Stimulated activated memory B cell treated with anti-CD40 and anti-IgM and Interleukin-4, amounts not matched to agents 10 μg/mL and 1 μg/mL and 100 μg/mL, for 72 hours (primary cell): ENCODE results near the gene TTC31.
"Not testable (repeated sequence)": the region's sequence is repeated elsewhere in the genome, so short reads cannot be mapped to it uniquely, and the experiment has no call there.

Experiments used
- ATAC-seq: fragments of 150-1000 bp; cut with Tn5 transposase; 2 replicates; pipeline ENCODE4 v1.10.0; 2021
- H3K27ac Mint-ChIP-seq: one replicate; pipeline ENCODE4 v1.8.0; 2022; ENCODE audit warnings: mild to moderate bottlenecking, mixed read lengths
- H3K27me3 Mint-ChIP-seq: one replicate; pipeline ENCODE4 v1.8.0; 2022; ENCODE audit warnings: mixed read lengths
- H3K36me3 Mint-ChIP-seq: one replicate; pipeline ENCODE4 v1.8.0; 2022; ENCODE audit warnings: mixed read lengths
- H3K4me1 Mint-ChIP-seq: one replicate; pipeline ENCODE4 v1.8.0; 2022; ENCODE audit warnings: mixed read lengths
- H3K4me3 Mint-ChIP-seq: one replicate; pipeline ENCODE4 v1.8.0; 2022; ENCODE audit warnings: mild to moderate bottlenecking, moderate library complexity, mixed read lengths
- H3K9me3 Mint-ChIP-seq: one replicate; pipeline ENCODE4 v1.8.0; 2022; ENCODE audit warnings: mixed read lengths

TTC31 gene

GRCh38 chr2:74464406-74464805 is 18.5 kb upstream of the TTC31 start:
- no peaks in the 10 kb centered on the region for H3K27me3 Mint-ChIP-seq
- peak; percentile 3 for ATAC-seq
- H3K4me1 Mint-ChIP-seq: peaks cover 31% of the 10 kb centered on the region
- peaks cover 28% of the 10 kb centered on the region for H3K36me3 Mint-ChIP-seq
- H3K27ac Mint-ChIP-seq: peak overlapping the region; percentile 93
- H3K9me3 Mint-ChIP-seq: no peaks in the 10 kb centered on the region
- H3K4me3 Mint-ChIP-seq: peak overlapping the region; percentile 93

GRCh38 chr2:74470742-74471141 is 12.1 kb upstream of the TTC31 start:
- Mint-ChIP-seq H3K27ac (peak overlapping the region; percentile 78), H3K36me3 (peaks cover 26% of the 10 kb centered on the region), H3K4me1 (peaks cover 25% of the 10 kb centered on the region), H3K4me3 (peak overlapping the region; percentile 63)
- H3K27me3 Mint-ChIP-seq, ATAC-seq, H3K9me3 Mint-ChIP-seq: not testable (repeated sequence)

GRCh38 chr2:74471332-74472065 is 11.4 kb upstream of the TTC31 start:
- ATAC-seq: no peak
- Mint-ChIP-seq H3K27me3 (no peaks in the 10 kb centered on the region), H3K27ac (peak overlapping the region; percentile 96), H3K4me3 (peak overlapping the region; percentile 98), H3K36me3 (peaks cover 26% of the 10 kb centered on the region), H3K9me3 (no peaks in the 10 kb centered on the region), H3K4me1 (peaks cover 24% of the 10 kb centered on the region)

- Mint-ChIP-seq H3K4me3 (peak within 1 kb of the TSS; percentile 98), H3K4me1 (peaks cover 24% of the 10 kb centered on the region), H3K36me3 (peaks cover 27% of the 10 kb centered on the region), H3K27me3 (no peaks in the 10 kb centered on the region), H3K9me3 (no peaks in the 10 kb centered on the region), H3K27ac (peak within 1 kb of the TSS; percentile 96)
- ATAC-seq: peak; percentile 98
These were observed 10.6 kb upstream of the TTC31 start, which contains the start of gene MRPL53 for GRCh38 chr2:74472086-74472944. Gene MRPL53, minus strand, starts transcription at chr2:74472680. Its CDS starts 20 bp downstream, at chr2:74472660.

GRCh38 chr2:74472945-74473258 is 10.0 kb upstream of the TTC31 start:
- no peaks in the 10 kb centered on the region for H3K27me3 Mint-ChIP-seq
- no peak for ATAC-seq
- no peaks in the 10 kb centered on the region for H3K9me3 Mint-ChIP-seq
- H3K4me1 Mint-ChIP-seq: peaks cover 24% of the 10 kb centered on the region
- H3K27ac Mint-ChIP-seq: peak overlapping the region; percentile 96
- peaks cover 32% of the 10 kb centered on the region for H3K36me3 Mint-ChIP-seq
- H3K4me3 Mint-ChIP-seq: peak overlapping the region; percentile 98

GRCh38 chr2:74474481-74474880 is 8.4 kb upstream of the TTC31 start:
- Mint-ChIP-seq H3K4me1 (peaks cover 29% of the 10 kb centered on the region), H3K27me3 (no peaks in the 10 kb centered on the region), H3K27ac (no peak overlapping the region), H3K4me3 (no peak overlapping the region), H3K9me3 (no peaks in the 10 kb centered on the region), H3K36me3 (peaks cover 38% of the 10 kb centered on the region)
- no peak for ATAC-seq

GRCh38 chr2:74474899-74475298 is 8.0 kb upstream of the TTC31 start:
- H3K36me3 Mint-ChIP-seq: peaks cover 37% of the 10 kb centered on the region
- no peak overlapping the region for H3K4me3 Mint-ChIP-seq
- H3K9me3 Mint-ChIP-seq: no peaks in the 10 kb centered on the region
- H3K4me1 Mint-ChIP-seq: peaks cover 28% of the 10 kb centered on the region
- no peaks in the 10 kb centered on the region for H3K27me3 Mint-ChIP-seq
- ATAC-seq: no peak
- H3K27ac Mint-ChIP-seq: no peak overlapping the region

GRCh38 chr2:74481431-74481830 is 1.4 kb upstream of the TTC31 start:
- H3K4me1 Mint-ChIP-seq: peaks cover 35% of the 10 kb centered on the region
- H3K9me3 Mint-ChIP-seq: no peaks in the 10 kb centered on the region
- no peaks in the 10 kb centered on the region for H3K27me3 Mint-ChIP-seq
- peaks cover 31% of the 10 kb centered on the region for H3K36me3 Mint-ChIP-seq
- peak overlapping the region; percentile 97 for H3K27ac Mint-ChIP-seq
- ATAC-seq: no peak
- peak overlapping the region; percentile 100 for H3K4me3 Mint-ChIP-seq

- Mint-ChIP-seq H3K36me3 (peaks cover 38% of the 10 kb centered on the region), H3K27me3 (no peaks in the 10 kb centered on the region), H3K9me3 (no peaks in the 10 kb centered on the region), H3K27ac (peak overlapping the region; percentile 97), H3K4me3 (peak overlapping the region; percentile 100), H3K4me1 (peaks cover 35% of the 10 kb centered on the region)
- ATAC-seq: peak; percentile 79
These were observed 700 bp upstream of the TTC31 start for GRCh38 chr2:74481961-74482800.

- not testable (repeated sequence) for ATAC-seq
- H3K4me1 Mint-ChIP-seq: peaks cover 35% of the 10 kb centered on the region
These were observed 839 bp downstream of the TTC31 start for GRCh38 chr2:74483675-74484164.

GRCh38 chr2:74486141-74486540 is 3.3 kb downstream of the TTC31 start:
- peaks cover 35% of the 10 kb centered on the region for H3K36me3 Mint-ChIP-seq
- no peaks in the 10 kb centered on the region for H3K27me3 Mint-ChIP-seq
- H3K4me1 Mint-ChIP-seq: peaks cover 19% of the 10 kb centered on the region
- H3K27ac Mint-ChIP-seq: no peak overlapping the region
- ATAC-seq: no peak
- H3K4me3 Mint-ChIP-seq: no peak overlapping the region
- no peaks in the 10 kb centered on the region for H3K9me3 Mint-ChIP-seq

More at GRCh38 chr2:74483675-74484164, 839 bp downstream of the TTC31 start:
- peak overlapping the region; percentile 100 for H3K4me3 Mint-ChIP-seq
- peak overlapping the region; percentile 97 for H3K27ac Mint-ChIP-seq
- H3K9me3 Mint-ChIP-seq, H3K27me3 Mint-ChIP-seq: not testable (repeated sequence)
- peaks cover 32% of the 10 kb centered on the region for H3K36me3 Mint-ChIP-seq

- no peaks in the 10 kb centered on the region for H3K9me3 Mint-ChIP-seq
- H3K27ac Mint-ChIP-seq: no peak overlapping the region
- ATAC-seq: no peak
- peaks cover 59% of the 10 kb centered on the region for H3K36me3 Mint-ChIP-seq
- H3K27me3 Mint-ChIP-seq: no peaks in the 10 kb centered on the region
- H3K4me1 Mint-ChIP-seq: peaks cover under 1% of the 10 kb centered on the region
- no peak overlapping the region for H3K4me3 Mint-ChIP-seq
These were observed 6.0 kb downstream of the TTC31 start for GRCh38 chr2:74488643-74489481.

- Mint-ChIP-seq H3K36me3 (peaks cover 65% of the 10 kb centered on the region), H3K9me3 (no peaks in the 10 kb centered on the region), H3K27me3 (no peaks in the 10 kb centered on the region), H3K4me3 (no peak overlapping the region), H3K4me1 (no peaks in the 10 kb centered on the region), H3K27ac (no peak overlapping the region)
- ATAC-seq: no peak
These were observed 7.0 kb downstream of the TTC31 start for GRCh38 chr2:74489906-74490305.
